Heart left ventricle (tissue), 16 donors: ENCODE data around the gene HOXA3. TPM values are rescaled to one million over a fixed set of nuclear protein-coding genes. Genes with fewer than 3 reads are reported as not detected.

Source experiments
- ATAC-seq, 4 donors: fragments of 200-7000 bp; cut with Tn5 transposase; one replicate each; pipeline ENCODE4 v1.9.1; 2020 to 2022; ENCODE audit warnings: moderate library complexity in 4 of 4, mild to moderate bottlenecking in 3 of 4, moderate number of reproducible peaks in 1 of 4
- DNase-seq, 5 donors: peaks; one replicate each; pipeline ENCODE4 v3.0.0-alpha.2; 2020
- H3K27ac ChIP-seq, 12 donors: fragments of 200-600 bp; sonication (generic) in 4 of 12; one replicate each; pipeline versions ENCODE4 v1.5.0 to v1.8.0; 2016 to 2022; ENCODE audit warnings: mild to moderate bottlenecking in 2 of 12
- H3K27me3 ChIP-seq, 9 donors: fragments of 200-600 bp; sonication (generic) in 2 of 9; one replicate each; pipeline versions ENCODE4 v1.5.1 to v1.8.0; 2016 to 2022; ENCODE audit warnings: mild to moderate bottlenecking in 3 of 9
- H3K36me3 ChIP-seq, 9 donors: fragments of 200-600 bp; sonication (generic) in 2 of 9; one replicate each; pipeline versions ENCODE4 v1.5.0 to v1.8.0; 2018 to 2022; ENCODE audit warnings: mild to moderate bottlenecking in 2 of 9
- H3K4me1 ChIP-seq, 12 donors: fragments of 200-600 bp; sonication (generic) in 4 of 12; one replicate each; pipeline versions ENCODE4 v1.5.0 to v1.8.0; 2016 to 2022; ENCODE audit warnings: mild to moderate bottlenecking in 3 of 12
- H3K4me3 ChIP-seq, 12 donors: fragments of 200-600 bp; sonication (generic) in 4 of 12; one replicate each; pipeline versions ENCODE4 v1.5.0 to v1.8.0; 2017 to 2022; ENCODE audit warnings: mild to moderate bottlenecking in 9 of 12, moderate library complexity in 4 of 12
- H3K9me3 ChIP-seq, 12 donors: fragments of 200-600 bp; sonication (generic) in 4 of 12; one replicate each; pipeline versions ENCODE4 v1.5.0 to v1.8.0; 2016 to 2022; ENCODE audit warnings: mild to moderate bottlenecking in 1 of 12
- CTCF ChIP-seq, 12 donors: fragments of 200-600 bp; sonication (generic) in 4 of 12; IDR thresholded peaks; one replicate each; pipeline versions ENCODE4 v1.5.0 to v1.8.0; 2018 to 2022; ENCODE audit warnings: antibody characterized with exemption in 12 of 12, mild to moderate bottlenecking in 5 of 12
- POLR2A ChIP-seq, 2 donors: fragments of 450-650 bp; IDR thresholded peaks; one replicate each; pipeline ENCODE4 v1.6.1; 2017; ENCODE audit warnings: antibody characterized with exemption in 2 of 2, mild to moderate bottlenecking in 2 of 2, moderate library complexity in 2 of 2
- WGBS, 4 donors: extraction: QIAGEN DNeasy Blood & Tissue Kit in 2 of 4; methylation state at CpG; one replicate each; pipeline versions ENCODE4 v1.1.5 to v1.1.7; 2013 to 2018; 5-methylcytosine and 5-hydroxymethylcytosine counted together
- intact Hi-C, 10 donors: fragments of 100-400 bp; cut with DNase I; formaldehyde crosslinking; loops; one replicate each; pipeline versions ENCODE4 v1.11.1 to v1.14.2; 2022
- polyA plus RNA-seq, 2 donors: library from polyadenylated mRNA; stranded (reverse); fragments of 200-250 nt; gene quantifications; one replicate each; pipeline ENCODE4 v1.2.3, GENCODE V29; 2013
- total RNA-seq, 9 donors: library from RNA; depleted of rRNA in 2 of 9; stranded (reverse); fragments of >200 nt in 2 of 9; fragmentation: NEBNext Ultra II Directional in 3 of 9; extraction: Animal tissue kit (Norgen Biotek cat#: 25700) in 3 of 9; gene quantifications; one replicate each; pipeline versions ENCODE4 v1.1.0 to v1.2.4, GENCODE V29; 2016 to 2023
- donor health status: ischemic (EF 13 %, LVEDD 7.1; RV severe dilation, severe dysfunction).
- donor health status: healthy with polysubstance abuse.
- donor health status: DM: no; HTN: yes; CAD: no.
- donor health status: DM: no; HTN: no; CAD: no.
- donor health status: ischemic (EF 25% LVEDD 6.9; RV normal size, moderate dysfunction).
- donor health status: ischemic (EF 25% LVEDD 5.7; RV mildly dilated, moderate dysfunction).
- donor health status: healthy.
- donor health status: DM: yes; HTN: yes; CAD: no.
- donor health status: ischemic (EF 35%, LVEDD 5.7; RV mildly dilated, moderate dysfunction).
- donor health status: nonischemic (EF 11% LVEDD 7.7; RV severe dilation, severe dysfunction).
- donor health status: DM: yes; HTN: yes; CAD: no.
- donor health status: PGD.
- donor health status: ischemic (EF 29% LVEDD 5.4; RV normal size, mild dysfunction).
- donor health status: nonischemic (EF 23%, LVEDD 6.1; RV moderate dilation, normal function).

The HOXA3 gene
- total and polyA plus RNA-seq, 11 donors, result 0.07 to 3.1 (median 0.64) TPM; not detected in 2

DNA sequence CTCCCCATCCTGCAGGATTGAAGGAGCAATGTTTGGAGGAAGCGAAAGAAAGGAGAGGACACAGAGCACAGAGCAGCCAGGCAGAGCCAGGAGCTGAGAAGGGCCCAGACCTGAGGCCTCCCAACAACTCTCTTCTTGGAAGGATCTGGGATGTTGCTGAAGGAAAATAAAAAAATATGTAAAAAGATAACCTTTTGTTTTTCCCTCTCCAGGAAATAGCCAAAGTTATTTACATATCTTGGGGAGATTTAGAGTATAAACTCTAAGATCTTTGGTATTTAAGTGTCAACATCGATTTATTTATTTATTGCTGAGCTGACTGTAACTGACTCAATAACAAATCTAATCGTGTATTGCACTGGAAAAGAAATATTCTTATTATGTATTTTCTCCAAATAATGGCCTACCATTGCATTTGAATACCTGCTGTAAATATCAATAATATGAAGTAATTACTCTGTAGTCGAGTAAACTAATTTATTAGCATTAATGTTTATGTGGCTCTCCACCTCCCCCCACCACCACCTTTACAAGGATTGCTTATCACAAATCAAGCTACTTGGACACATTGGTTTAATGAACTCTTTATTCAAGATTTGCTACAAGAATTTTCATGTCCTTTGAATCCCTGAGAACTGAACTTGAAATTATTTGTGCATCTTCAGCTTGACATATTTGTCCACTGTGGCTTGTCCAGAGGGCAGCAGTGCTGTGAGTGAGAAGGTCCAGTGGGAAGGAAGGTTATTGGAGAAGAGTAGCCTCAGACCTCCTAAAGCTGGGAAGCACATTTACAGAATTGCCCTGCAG lies 34.5 kb upstream of the HOXA3 start:
- no peak for ATAC-seq
- Histone ChIP-seq H3K36me3 (no peaks in the 10 kb centered on the region), H3K4me1 (peaks cover 4 to 56% (median 33%) of the 10 kb centered on the region in 12 donors), H3K27me3 (peaks cover 84 to 100% (median 100%) of the 10 kb centered on the region in 9 donors), H3K27ac (peak overlapping the region in 1 of 12 donors; percentile 91), H3K4me3 (no peak overlapping the region), H3K9me3 (no peaks in the 10 kb centered on the region)
- whole genome bisulfite sequencing, 4 donors, result 22 to 39% (median 34%) methylated on average over 4 of the region's 4 CpGs
- intact Hi-C loops, result no loop called here
- no peak for TF ChIP-seq POLR2A (IDR thresholded peaks at IDR 0.05)
- no peak for TF ChIP-seq CTCF (IDR thresholded peaks at IDR 0.05)
- DNase-seq, result no peak

- Histone ChIP-seq H3K9me3 (no peaks in the 10 kb centered on the region), H3K27ac (peak overlapping the region in 1 of 12 donors; percentile 91), H3K27me3 (peaks cover 83 to 100% (median 100%) of the 10 kb centered on the region in 9 donors), H3K4me3 (no peak overlapping the region), H3K4me1 (peaks cover 4 to 55% (median 33%) of the 10 kb centered on the region in 12 donors), H3K36me3 (no peaks in the 10 kb centered on the region)
- no peak for TF ChIP-seq POLR2A (IDR thresholded peaks at IDR 0.05)
- TF ChIP-seq CTCF (IDR thresholded peaks at IDR 0.05), result no peak
- 4 to 13% (median 10%) methylated on average over 22 to 24 of the region's 24 CpGs for WGBS, 4 donors
- ATAC-seq, result no peak
- DNase-seq, result no peak
- intact Hi-C loops, result no loop called here
Observed at GRCh38 chr7:27185854-27186667, 33.7 kb upstream of the HOXA3 start.

GRCh38 chr7:27185013-27185853 lies 32.9 kb upstream of the HOXA3 start, which contains the start of gene HOXA11:
Gene HOXA11 (minus strand): TSS chr7:27185232. CDS start chr7:27185144, 88 bp downstream.
- H3K27ac ChIP-seq, result peak within 1 kb of the TSS in 1 of 12 donors; percentile 91
- H3K27me3 ChIP-seq, result peaks cover 83 to 100% (median 100%) of the 10 kb centered on the region in 9 donors
- intact Hi-C loops, result no loop called here
- TF ChIP-seq POLR2A (IDR thresholded peaks at IDR 0.05) (no peak), CTCF (IDR thresholded peaks at IDR 0.05) (no peak)
- peak within 1 kb of the TSS; percentile 19 to 58 (median 36) for H3K4me3 ChIP-seq
- ATAC-seq, result peak in 1 of 4 donors; percentile 11
- H3K36me3 ChIP-seq, result no peaks in the 10 kb centered on the region
- peaks cover 4 to 55% (median 33%) of the 10 kb centered on the region in 12 donors for H3K4me1 ChIP-seq
- peak in 1 of 5 donors; percentile 55 for DNase-seq
- H3K9me3 ChIP-seq, result no peaks in the 10 kb centered on the region
- WGBS, 4 donors, result 4 to 6% (median 5%) methylated on average over 30 to 43 of the region's 43 CpGs
